HL-60 (cell line): Measurements from ENCODE around the gene SLC27A2.

Experiments
- CTCF ChIP-seq: IDR thresholded peaks from one replicate; pipeline ENCODE4 v1.5.1; 2011; ENCODE audit warnings: low read length, control low read depth, inconsistent platforms; ENCODE audit not compliant: insufficient read depth
- GABPA ChIP-seq: IDR thresholded peaks from 2 replicates; pipeline ENCODE4 v1.6.1; 2012; ENCODE audit warnings: low read depth
- POLR2AphosphoS5 ChIP-seq: IDR thresholded peaks from 2 replicates; pipeline ENCODE4 v1.6.1; 2012; ENCODE audit warnings: low read depth
- REST ChIP-seq: IDR thresholded peaks from 2 replicates; pipeline ENCODE4 v1.6.1; 2012; ENCODE audit warnings: low read depth; ENCODE audit not compliant: insufficient replicate concordance

GRCh38 chr15:50256188-50257041 is 74.4 kb downstream of the SLC27A2 start:
- TF ChIP-seq CTCF (no peak), GABPA (no peak), POLR2AphosphoS5 (no peak), REST (no peak)
